ENCODE measurements around the gene PHKG2.

PHKG2 gene

DNA sequence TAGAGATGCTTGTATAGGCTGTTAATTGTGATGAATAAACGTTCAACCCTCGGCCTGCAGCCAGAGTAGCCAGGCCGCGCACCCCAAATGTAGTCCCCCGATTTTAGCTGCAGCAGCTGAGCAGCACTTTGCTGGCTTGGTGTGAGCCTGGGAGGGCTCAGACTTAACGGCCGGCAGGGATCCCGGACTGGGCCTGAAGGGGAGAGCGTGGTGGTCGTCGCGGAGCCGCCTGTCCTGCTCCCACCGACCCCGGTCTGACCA, 26.8 kb downstream of the PHKG2 start:
- no peak for DNase-seq (ENCODE audit: low read depth, low spot score)

DNA sequence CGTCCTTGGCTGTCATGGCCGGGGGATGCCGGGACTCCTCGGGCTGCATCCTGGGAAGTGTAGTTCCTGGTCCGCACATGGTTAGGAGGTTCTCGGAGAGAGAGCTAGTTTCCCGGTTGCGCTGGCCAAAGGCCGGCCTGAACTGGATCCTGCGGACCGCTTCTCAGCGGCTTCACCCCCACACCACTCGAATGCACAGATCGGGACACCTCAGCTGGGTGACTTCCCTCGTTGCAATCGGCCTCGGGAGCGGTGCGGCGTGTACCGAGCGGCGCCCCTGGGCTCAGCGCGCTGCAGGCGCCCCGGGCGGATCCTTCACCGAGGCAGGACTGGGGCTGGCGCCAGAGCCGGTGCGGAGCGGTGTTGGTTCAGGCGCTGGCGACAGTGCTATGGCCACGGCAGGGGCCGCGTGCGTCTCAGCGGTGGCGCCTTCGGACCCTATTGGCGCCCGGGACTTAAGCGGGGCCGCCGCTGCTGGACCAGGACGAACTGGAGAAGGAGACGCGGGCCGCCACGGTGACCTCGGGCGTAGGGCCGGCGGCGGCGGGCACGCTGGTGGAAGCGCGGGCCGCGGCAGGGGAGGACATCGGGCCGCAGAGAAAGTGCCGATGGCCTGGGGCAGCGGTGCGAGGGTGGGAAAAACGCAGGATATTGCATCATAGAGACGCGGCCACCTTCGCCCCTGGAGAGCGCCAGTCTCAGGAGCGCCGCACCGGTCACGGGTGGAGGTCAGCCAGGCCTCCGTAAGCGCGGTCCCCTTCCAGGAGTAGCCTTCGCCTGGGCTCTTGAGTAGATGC, 27.4 kb downstream of the PHKG2 start:
- DNase-seq (ENCODE audit: low read depth, low spot score) = peak; percentile 93

DNA sequence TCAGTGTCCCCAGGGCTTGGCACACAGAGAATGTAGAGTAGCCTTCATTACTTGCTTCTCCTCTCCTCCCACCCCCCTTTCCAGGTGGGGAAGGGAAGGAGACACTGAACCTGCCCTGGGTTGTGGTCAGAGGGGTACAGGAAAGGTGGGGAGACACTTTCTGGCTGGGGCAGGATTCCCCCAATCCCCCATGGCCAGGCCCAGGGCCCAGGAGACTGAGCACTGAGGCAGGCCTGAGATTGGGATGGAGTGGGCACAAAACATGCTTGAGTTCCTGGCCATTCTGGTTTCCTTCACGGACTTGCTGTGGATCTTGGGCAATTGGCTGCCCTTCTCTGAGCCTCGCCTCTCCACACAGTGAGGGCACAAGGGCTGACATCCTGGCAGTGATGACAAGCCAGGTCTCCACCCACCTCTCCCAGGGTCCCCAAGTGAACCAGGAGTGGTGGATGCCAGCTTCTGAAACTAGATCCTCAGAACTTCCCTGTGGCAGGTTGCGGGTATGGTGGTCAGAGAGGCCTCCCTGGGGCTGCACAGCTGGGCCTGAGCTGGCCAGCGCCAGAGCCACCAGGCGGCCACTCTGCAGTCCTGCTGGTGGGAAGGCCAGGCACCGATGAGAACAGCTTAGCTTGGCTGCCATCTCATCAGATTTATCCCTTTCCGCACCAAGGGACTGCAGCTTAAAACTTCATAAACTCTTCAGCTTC, 29.5 kb downstream of the PHKG2 start:
- DNase-seq (ENCODE audit: low read depth, low spot score) = no peak

DNA sequence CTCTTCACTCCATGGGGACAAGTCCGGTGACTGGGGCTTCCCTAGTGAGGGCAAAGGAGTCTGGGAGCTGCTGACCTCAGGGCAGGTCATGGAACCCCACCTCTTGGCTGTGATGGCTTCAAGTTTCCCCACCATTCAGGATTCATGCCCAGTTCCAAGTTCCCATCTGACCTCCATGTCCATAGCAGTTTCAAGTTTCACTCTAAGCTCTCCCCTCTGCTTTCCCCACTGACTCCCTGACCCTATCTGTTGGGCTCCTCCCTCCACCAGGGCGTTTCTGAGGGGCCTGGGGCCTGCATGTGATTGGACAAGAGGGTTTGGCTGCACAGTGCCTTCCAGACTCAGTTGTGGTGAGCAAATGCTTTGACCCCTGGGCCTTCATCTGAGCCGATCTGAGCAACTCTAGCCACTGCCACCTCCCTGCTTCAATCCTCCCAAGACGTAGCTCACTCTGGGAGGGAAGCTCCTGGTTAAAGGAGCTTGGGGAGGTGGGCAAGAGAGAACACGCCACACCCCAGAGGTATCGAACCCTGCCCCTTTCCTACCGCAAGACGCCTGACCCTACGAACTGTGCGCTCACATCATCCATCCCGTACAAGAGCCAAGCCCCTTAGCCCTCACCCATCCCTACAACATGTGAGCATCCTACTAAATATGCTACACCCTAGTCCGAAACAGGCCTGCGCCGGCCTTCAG, 30.5 kb downstream of the PHKG2 start:
- no peak for DNase-seq (ENCODE audit: low read depth, low spot score)

DNA sequence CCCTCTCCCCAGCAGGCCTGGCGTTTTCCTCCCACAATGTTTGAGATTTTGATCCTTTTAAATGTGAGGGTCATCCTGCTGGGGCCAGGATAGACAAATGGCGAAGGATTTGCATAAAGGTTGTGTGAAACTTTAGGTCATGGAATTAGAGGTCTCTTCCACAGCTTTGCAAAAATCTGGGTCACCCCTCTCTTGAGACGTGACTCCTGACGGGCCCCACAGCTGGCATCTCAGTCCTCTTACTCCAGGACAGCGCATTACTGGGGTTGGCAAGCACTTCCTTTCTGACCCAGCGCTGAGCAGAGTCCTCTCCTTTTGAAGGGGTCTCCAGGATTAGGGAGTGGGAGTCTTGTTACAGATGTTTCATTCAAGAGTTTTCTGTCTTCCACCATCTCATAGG, 31.4 kb downstream of the PHKG2 start:
- no peak for DNase-seq (ENCODE audit: low read depth, low spot score)

DNA sequence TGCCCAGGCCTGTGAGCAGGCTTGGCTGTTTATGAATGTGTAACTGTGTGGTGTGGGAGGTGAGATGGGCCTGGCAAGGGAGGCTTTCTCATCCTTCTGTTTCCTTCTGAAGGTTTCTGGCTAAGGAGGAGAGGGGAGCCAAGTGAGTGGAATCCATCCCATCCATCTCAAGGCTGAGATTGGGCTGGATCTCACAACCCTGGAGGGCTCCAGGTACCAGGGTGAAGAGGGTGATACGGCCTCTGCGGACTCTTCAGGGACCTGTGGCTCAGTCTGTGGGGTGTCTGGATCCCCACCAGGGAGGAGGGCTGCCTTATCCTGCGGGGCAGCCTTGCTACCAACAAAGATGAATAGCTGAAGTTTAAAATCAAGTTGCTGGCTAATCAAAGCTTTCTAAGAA, 31.8 kb downstream of the PHKG2 start:
- no peak for DNase-seq (ENCODE audit: low read depth, low spot score)

DNA sequence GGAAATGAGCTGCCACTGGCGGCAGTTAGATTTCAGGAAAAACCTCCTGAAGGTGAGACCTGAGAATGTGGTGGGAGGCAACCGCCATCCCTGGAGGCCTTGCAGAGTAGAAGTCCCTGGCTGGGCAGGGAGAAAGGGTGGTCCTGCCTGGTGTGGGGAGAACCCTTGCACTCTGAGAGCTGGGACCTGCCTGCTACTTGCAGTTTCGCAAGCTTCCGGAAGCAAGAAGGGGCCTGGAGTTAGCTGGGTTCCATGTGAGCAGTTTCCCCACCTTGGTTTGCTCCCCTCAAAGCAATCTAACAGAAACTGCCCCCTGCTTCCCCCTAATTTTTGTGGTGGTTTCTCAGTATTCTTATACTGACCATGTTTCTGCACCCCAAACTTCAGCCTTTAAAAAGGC, 32.3 kb downstream of the PHKG2 start:
- DNase-seq (ENCODE audit: low read depth, low spot score) = no peak

DNA sequence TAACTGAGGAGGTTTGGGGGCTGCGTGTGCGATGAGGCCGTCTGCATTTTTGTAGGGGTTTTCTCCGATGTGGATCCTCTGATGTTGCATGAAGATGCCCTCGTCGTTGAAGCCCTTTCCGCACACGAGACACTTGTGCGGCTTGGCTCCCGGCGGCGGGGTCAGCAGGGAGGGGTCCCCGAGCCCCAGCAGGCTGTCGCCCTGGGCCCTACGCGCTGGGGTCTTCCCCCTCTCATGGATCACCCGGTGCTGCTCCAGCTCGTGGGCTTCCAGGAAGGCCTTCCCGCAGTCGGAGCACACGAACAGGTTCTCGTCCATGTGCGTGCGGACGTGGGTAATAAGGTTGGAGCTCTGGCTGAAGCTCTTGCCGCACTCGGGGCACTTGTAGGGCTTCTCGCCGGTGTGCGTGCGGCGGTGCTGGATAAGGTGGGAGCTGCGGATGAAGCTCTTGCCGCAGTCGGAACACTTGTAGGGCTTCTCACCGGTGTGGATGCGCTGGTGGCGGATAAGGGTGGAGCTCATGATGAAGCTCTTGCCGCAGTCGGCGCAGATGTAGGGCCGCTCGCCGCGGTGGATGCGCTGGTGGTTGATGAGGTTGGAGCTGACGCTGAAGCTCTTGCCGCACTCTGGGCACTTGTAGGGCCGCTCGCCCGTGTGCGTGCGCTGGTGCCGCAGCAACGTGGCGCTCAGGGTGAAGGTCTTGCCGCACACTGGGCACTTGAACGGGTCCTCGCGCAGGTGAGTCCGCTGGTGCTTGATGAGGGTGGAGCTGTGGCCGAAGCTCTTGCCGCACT, 34.5 kb downstream of the PHKG2 start:
- DNase-seq (ENCODE audit: low read depth, low spot score) = no peak

DNA sequence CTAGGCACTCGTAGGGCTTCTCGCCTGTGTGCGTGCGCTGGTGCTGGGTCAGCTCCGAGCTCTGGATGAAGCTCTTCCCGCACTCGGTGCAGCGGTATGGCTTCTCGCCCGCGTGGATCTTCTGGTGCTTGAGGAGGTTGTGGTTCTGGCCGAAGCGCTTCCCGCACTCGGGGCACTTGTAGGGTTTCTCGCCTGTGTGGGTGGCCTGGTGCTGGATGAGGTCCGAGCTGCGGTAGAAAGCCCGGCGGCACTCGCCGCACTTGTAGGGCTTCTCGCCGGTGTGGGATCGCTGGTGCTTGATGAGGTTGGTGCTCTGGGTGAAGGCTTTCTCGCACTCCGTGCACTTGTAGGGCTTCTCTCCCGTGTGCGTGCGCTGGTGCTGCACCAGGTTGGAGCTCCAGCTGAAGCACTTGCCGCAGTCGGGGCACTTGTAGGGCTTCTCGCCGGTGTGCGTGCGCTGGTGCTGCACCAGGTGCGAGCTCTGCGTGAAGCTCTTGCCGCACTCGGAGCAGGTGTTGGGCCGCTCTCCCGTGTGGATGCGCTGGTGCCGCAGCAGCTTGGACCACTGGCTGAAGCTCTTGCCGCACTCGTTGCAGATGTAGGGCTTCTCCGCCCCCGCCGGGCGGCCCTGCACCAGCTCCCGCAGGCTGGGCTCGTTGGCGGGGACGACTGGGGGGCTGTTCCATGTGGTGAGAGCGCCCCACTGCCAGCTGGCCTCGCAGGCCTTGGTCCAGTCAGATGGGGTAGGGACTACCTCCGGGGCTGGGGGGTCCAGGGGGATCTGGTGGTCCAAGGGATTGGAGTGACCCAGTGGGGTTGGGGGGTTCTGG, 35.3 kb downstream of the PHKG2 start:
- DNase-seq (ENCODE audit: low read depth, low spot score) = no peak

DNA sequence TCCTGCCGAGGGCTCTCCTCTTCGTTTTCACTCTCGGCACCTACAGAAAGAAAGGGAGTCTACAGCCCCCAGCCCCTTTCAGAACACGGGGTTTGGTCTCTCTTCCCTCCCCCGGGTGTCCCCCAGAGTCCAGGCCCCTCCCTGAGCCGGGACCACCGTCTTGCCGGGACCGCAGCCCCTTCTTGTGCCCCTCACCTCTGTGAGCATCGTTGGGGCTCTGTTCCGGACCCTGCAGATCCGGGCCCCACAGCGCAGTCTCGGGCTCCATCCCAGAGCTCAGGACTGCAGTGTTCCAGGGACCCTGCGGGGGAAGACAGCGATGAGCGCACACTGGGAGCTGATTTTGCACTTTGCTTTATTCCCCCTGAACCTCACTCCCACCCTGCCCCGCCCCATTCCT, 36.0 kb downstream of the PHKG2 start:
- no peak for DNase-seq (ENCODE audit: low read depth, low spot score)

DNA sequence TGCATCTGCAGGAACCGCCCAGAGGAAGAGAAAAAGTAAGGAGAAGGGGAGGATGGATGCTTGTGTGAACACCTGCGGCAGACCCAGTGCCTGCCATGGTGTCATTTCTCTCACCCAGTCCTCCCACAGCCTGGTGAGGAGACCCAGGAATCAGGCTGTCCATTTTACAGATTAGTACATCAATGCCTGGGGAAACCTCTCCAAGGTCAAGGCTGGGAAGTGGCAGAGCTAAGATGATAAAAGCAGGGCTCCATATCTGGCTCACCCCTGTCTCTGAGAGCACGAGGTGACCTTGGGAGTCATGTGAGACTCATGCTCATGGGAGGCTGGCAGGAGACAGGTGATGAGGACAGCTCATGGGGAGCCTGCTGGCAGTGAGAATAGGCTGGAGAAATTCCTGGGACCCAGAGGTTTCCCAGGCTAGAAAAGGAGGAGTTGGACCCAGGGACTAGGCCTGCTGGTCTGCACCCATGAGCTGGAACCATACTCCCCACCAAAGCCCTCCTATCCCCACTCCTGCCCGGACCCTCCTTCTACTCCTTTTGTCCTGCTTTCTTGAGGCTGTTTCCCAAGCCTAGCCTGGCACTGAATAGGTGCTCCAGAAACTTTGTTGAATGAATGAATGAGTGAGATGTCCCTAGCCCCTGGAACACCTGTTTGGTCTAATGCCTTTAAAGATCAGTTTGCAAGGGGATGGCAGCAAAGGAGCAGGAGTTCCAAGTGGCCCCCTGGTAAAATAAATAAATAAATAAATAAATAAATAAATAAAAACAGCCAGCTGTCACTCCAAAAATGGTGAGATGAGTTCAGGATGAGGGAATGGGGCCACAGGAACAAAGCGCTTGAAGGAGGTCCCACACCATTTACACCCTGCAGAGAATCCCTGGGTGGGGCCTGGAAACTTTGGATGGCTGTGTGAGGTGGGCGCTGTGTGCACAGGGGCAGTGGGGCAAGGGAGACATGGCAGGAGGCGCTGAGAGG, 37.2 kb downstream of the PHKG2 start:
- no peak for DNase-seq (ENCODE audit: low read depth, low spot score)

DNA sequence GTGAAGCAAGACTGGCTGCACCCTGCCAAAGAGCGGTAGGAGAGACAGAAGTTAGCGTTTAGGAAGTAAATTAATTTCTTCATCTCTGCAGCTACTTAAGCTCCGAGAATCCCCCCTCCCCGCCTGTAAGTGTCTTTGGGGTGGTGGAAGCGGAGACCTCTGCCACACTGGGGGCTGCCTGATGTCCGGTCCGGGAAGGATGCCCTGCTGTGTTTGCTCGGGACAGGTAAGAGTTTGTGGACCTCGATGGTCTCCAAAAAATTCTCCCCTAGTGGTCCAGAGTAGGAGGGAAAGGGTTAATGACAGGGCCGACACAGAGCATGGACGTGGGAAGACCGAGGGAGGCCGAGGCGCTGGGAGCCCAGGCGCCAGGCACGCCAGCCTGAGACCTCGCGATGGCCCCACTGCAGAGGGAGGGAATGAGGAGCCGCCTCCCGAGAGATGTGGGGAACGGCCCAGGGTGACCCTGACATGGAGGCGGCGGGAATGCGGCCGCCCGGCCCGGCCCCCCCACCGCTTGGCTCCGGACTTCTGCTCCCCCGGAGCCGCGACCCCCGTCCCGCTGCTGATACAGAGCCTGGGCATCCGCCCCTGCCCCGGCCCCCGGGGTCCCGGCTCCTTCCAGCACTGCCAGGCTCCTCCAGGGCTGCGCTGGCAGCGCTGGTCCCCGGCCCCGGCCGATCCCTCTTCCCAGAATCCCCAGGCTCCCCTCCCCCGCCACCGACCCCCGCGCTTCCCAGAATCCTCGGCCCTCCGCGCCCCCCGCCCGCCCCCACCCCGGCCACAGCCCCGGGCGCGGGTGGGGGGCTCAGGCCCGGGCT, 38.1 kb downstream of the PHKG2 start:
- DNase-seq (ENCODE audit: low read depth, low spot score) = peak; percentile 82

DNA sequence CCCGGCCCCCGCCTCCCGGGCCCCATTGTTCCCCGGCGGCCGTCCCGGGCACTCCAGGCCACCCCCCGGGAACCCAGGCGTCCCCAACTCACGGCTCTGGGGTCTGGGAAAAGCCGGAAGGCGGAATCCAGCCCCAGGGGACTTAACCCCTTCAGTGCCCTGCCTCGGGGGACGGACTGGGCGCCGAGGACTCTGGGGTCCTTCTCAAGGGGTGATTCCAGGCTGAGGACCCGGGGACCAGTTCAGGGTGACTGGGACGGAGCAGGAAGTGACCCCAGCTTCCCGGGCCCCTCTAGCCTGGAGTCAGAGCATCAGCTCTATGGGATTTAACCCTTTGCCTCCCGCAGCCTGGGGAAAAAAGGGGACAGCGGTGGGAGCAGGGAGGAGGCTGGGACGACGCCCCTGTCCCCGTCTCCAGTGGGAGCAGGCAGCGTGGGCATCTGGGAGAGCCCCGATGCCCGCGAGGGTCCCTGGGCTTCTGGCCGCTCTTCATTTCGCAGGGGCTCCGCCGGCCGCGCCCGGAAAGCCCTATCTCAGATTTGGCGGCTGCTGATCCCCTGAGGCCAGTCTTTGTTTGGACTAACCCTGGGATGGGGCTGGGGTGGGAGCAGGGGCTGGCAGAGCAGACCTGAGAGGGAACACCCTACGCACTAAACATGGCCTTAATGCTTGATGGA, 38.8 kb downstream of the PHKG2 start, which contains the start of gene ZNF629:
Gene ZNF629, minus strand, starts transcription at position 270 of the 677 bp plus-strand sequence. CDS start 2,723 bp downstream, outside the sequence.
- DNase-seq (ENCODE audit: low read depth, low spot score) = peak; percentile 86

DNA sequence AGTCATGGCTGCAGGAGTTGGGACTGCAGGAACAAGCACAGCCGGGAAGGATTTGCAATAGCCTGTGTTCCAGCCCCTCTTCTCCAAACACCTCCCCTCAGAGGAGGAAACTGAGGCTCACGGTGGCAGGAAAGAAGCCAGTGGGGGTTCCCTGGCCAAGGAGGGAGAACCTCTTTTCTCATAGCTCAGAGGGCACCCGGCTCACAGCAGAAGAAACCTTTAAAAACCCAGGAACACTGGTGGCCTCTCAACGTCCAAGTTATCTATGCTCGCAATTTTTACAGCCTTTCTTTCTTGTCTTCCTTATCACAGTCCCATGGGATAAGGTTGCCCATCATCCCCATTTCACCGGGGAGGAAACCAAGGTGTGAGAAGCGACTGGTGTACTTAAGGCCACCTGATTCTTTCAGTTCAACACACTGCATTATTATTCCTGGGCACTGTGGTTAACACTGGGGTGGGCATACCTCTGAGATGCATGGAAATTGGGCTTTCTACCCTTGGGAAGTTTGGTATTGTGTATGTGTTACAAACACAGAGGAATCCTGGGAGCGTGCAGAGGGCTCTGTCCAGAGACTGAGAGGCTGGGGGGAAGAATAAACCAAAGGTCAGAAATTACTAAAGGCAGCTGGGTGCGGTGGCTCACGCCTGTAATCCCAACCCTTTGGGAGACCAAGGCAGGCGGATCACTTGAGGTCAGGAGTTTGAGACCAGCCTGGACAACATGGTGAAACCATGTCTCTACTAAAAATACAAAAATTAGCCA, 39.6 kb downstream of the PHKG2 start:
- no peak for DNase-seq (ENCODE audit: low read depth, low spot score)

DNA sequence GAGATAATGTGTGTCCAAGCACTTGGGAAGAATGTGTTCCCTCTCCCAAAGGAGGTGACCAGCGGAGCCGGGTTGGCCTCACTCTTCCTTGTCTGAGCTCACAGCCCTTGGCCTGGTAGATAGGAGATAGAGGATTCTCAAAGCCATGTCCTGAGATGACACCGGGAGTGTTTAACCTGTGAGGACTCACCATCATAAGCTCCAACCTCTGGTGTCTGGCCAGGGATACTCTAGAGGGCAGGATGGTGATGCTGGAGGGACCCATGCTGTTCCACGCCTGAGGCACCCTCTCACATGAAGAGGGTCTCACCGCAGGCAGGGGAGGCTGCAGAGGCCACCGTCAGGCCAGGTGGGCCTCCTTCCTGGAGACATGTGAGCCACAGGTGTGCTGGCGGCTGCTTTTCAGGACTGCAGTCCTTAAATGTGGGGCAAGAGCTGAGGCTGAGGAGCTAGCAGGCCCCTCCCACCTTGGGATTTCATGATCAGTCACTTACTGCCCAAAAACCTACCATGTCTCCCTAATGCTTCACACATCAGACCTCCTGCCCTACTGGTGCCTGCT, 45.4 kb downstream of the PHKG2 start:
- DNase-seq (ENCODE audit: low read depth, low spot score) = no peak

DNA sequence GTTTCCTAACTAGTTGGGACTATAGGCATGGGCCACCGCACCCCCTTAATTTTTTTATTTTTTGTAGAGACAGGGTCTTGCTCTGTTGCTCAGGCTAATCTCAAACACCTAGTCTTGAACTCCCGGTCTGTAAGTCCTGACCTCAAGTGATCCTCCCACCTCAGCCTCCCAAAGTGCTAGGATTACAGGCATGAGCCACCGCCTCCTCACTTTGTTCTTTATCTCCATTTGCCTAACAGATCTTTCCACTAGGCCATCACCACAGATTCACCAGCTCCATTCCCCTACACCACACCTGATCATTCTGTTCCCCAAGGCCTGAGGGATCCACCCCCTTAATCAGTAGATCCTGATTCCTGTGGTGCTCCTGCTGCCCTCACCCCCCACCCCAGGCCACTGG, 46.4 kb downstream of the PHKG2 start:
- no peak for DNase-seq (ENCODE audit: low read depth, low spot score)

DNA sequence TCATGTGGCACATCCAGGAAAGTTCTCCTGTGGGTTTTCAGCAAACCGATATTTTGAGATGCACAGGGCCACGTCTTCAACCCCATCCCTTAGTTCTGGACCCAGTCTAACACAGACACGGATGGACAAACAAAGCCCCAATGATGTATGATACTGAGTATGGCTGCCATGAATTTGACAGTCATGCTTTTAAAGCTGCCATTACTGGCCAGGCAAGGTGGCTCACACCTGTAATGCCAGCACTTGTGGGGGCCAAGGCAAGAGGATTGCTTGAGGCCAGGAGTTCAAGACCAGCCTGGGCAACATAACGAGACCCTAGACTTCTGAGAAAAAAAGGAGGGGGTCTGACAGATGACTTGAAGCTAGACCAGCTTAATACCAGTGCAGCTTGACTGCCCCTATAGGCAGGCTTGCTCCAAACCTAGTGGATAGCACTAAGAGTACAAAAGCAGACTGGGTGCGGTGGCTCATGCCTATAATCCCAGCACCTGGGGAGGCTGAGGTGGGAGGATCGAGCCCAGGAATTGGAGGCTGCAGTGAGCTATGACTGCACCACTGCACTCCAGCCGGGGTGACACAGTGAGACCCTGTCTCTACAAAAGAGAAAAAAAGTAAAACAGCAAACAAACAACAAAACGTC, 49.6 kb downstream of the PHKG2 start:
- no peak for DNase-seq (ENCODE audit: low read depth, low spot score)

Data from astrocyte of the hippocampus (primary cell).